K562 (cell line): ENCODE data around the gene JADE2. TPM values are rescaled to one million over a fixed set of nuclear protein-coding genes. Genes with fewer than 3 reads are reported as not detected.

Experiments used
- ATF7 ChIP-seq: fragments of 450-650 bp; IDR thresholded peaks from 2 replicates; pipeline ENCODE4 v1.7.1; 2014; ENCODE audit warnings: mild to moderate bottlenecking, moderate library complexity
- NRF1 ChIP-seq, 2 experiments: fragments of 450-650 bp; IDR thresholded peaks in 1 of 2; conservative IDR thresholded peaks in 1 of 2; 2 replicates each; pipeline ENCODE4 v1.6.1; 2014; ENCODE audit warnings: mild to moderate bottlenecking in 2 of 2
- RBM39 ChIP-seq: fragments of 200-400 bp; formaldehyde crosslinking; optimal IDR thresholded peaks from 2 replicates; pipeline ENCODE3; 2018; ENCODE audit warnings: low read depth, low read length
- RERE ChIP-seq: sonication (generic); formaldehyde crosslinking; IDR thresholded peaks from 2 replicates; pipeline ENCODE4 v1.8.0; 2023; ENCODE audit warnings: missing genetic modification reagents, mild to moderate bottlenecking, borderline replicate concordance
- REST ChIP-seq, 2 experiments: fragments of 450-650 bp; formaldehyde crosslinking in 1 of 2; IDR thresholded peaks; 2 replicates each; pipeline versions ENCODE4 v1.4.0 to v1.6.1; 2014 to 2020; ENCODE audit warnings: mild to moderate bottlenecking in 2 of 2, borderline replicate concordance in 1 of 2, low read depth in 1 of 2
- ZBTB33 ChIP-seq: sonication (generic); formaldehyde crosslinking; IDR thresholded peaks from 2 replicates; pipeline ENCODE4 v1.8.1; 2023; ENCODE audit warnings: mild to moderate bottlenecking, missing genetic modification reagents
- polyA plus RNA-seq, 8 experiments: library from polyadenylated mRNA; depleted of rRNA in 4 of 8; stranded (reverse) in 5 of 8; unstranded in 3 of 8; fragments of >200 nt; fragmentation: Nextera tagmentation in 2 of 8; fragmentation: Illumina TruSeq in 1 of 8; extraction: Ambion mirVana in 2 of 8; extraction: Trizol in 1 of 8; gene quantifications; 2 replicates each; pipeline versions ENCODE4 v1.2.1 to v1.2.3, GENCODE V29; 2011 to 2014; ENCODE audit warnings: inconsistent platforms in 1 of 8, missing spikeins in 1 of 8
- total RNA-seq, 7 experiments: library from RNA; depleted of rRNA in 6 of 7; stranded (reverse); fragments of >200 nt in 6 of 7; fragmentation: Illumina TruSeq in 2 of 7; extraction: Trizol in 2 of 7; gene quantifications; 2 replicates each; pipeline versions ENCODE4 v1.2.1 to v1.2.3, GENCODE V29; 2011 to 2021; ENCODE audit warnings: low replicate concordance in 1 of 7

The JADE2 gene
- total and polyA plus RNA-seq, 9 of the 15 experiments (the other 6 are each of a cell fraction or from before 2014, with no cell fraction given), result 0.50 to 23.3 (median 9.1) TPM

GRCh38 chr5:134511796-134512660, 13.4 kb upstream of the JADE2 start (continued):
- TF ChIP-seq NRF1 (conservative IDR thresholded peaks at IDR 0.05 in 1 of 2, IDR thresholded peaks at IDR 0.05 in 1 of 2) (peak; percentile 14 to 45; a peak in 1 of 4 replicates), REST (IDR thresholded peaks at IDR 0.05; ENCODE audit: borderline replicate concordance) (peak; percentile 63; the same call in 1 of the 2 replicates), REST (CRISPR knock-in tag; IDR thresholded peaks at IDR 0.05; ENCODE audit: low read depth) (no peak), RERE (CRISPR knock-in tag) (0 out of 2 replicates have a peak, but pooled peaks have one; percentile 4), ZBTB33 (0 out of 2 replicates have a peak, but pooled peaks have one; percentile 15), ATF7 (peak; percentile 56; the same call in 1 of the 2 replicates), RBM39 (no peak)
